HG02943 (cell line): ENCODE data around the gene ATAD1.
"Not testable (repeated sequence)": the region's sequence is repeated elsewhere in the genome, so short reads cannot be mapped to it uniquely, and the experiment has no call there.

Experiments used
- ATAC-seq: cut with Tn5 transposase; IDR thresholded peaks from one replicate; pipeline ENCODE4 v1.9.1; 2021; ENCODE audit warnings: mild to moderate bottlenecking, low read depth, moderate library complexity; ENCODE audit not compliant: unreplicated experiment

ATAD1 gene

GRCh38 chr10:87817609-87818504 is at the start of gene ATAD1:
Gene ATAD1, minus strand, starts transcription at chr10:87818226. Its CDS starts 3,627 bp downstream, at chr10:87814599.
- ATAC-seq: peak; percentile 76

- no peak for ATAC-seq
These were observed 49.4 kb upstream of the ATAD1 start for GRCh38 chr10:87867453-87867852.

- no peak for ATAC-seq
These were observed 48.5 kb upstream of the ATAD1 start for GRCh38 chr10:87866412-87866974.

- no peak for ATAC-seq
These were observed 47.3 kb upstream of the ATAD1 start for GRCh38 chr10:87865241-87865881.

DNA sequence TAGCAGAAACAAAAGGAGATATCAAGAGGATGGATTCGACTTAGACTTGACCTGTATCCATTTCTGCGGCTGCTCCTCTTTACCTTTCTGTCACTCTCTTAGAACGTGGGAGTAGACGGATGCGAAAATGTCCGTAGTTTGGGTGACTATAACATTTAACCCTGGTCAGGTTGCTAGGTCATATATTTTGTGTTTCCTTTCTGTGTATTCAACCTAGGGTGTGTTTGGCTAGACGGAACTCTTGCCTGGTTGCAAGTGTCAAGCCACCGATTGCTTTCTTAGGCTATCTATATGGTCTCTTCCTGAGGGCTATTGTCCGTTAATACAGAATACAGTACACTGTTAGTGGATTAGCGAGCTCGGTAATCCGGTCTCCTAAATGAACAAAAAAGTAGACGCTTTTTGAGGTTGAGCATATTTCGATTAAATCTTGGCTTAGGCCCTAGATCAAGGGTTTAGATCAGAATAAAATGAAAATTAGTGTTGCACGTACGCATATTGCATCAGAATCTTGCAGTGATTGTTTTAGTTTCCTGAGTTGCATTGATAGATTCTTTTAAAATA is 46.6 kb upstream of the ATAD1 start:
- ATAC-seq: no peak

GRCh38 chr10:87863951-87864495 is 46.0 kb upstream of the ATAD1 start:
- not testable (repeated sequence) for ATAC-seq

DNA sequence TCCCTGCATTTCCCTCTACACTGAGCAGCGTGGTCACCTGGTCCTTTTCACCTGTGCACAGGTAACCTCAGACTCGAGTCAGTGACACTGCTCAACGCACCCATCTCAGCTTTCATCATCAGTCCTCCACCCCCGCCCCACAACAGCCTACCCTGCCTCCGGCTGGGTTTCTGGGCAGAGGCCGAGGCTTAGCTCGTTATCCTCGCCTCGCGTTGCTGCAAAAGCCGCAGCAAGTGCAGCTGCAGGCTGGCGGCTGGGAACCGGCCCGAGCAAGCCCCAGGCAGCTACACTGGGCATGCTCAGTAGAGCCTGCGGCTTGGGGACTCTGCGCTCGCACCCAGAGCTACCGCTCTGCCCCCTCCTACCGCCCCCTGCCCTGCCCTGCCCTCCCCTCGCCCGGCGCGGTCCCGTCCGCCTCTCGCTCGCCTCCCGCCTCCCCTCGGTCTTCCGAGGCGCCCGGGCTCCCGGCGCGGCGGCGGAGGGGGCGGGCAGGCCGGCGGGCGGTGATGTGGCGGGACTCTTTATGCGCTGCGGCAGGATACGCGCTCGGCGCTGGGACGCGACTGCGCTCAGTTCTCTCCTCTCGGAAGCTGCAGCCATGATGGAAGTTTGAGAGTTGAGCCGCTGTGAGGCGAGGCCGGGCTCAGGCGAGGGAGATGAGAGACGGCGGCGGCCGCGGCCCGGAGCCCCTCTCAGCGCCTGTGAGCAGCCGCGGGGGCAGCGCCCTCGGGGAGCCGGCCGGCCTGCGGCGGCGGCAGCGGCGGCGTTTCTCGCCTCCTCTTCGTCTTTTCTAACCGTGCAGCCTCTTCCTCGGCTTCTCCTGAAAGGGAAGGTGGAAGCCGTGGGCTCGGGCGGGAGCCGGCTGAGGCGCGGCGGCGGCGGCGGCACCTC is 45.3 kb upstream of the ATAD1 start, which contains the start of the genes KLLN and PTEN:
Gene KLLN (minus strand): TSS at position 481 of the 891 bp plus-strand sequence. CDS start 1,046 bp downstream, outside the sequence.
Gene PTEN (plus strand): TSS at position 573 of the 891 bp plus-strand sequence. CDS start 845 bp downstream, outside the sequence.
- no peak for ATAC-seq

DNA sequence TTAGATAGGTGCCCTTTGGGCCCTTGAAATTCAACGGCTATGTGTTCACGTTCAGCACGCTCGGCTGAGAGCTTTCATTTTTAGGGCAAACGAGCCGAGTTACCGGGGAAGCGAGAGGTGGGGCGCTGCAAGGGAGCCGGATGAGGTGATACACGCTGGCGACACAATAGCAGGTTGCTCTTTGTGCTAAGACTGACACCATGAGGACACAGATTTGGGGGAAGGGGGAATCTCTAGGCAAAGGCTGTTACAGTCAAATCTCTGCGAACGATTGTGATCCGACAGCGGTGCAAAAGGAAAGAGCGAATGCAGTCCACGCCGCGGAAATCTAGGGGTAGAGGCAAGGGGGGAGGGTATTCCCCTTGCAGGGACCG is 44.6 kb upstream of the ATAD1 start:
- ATAC-seq: no peak

DNA sequence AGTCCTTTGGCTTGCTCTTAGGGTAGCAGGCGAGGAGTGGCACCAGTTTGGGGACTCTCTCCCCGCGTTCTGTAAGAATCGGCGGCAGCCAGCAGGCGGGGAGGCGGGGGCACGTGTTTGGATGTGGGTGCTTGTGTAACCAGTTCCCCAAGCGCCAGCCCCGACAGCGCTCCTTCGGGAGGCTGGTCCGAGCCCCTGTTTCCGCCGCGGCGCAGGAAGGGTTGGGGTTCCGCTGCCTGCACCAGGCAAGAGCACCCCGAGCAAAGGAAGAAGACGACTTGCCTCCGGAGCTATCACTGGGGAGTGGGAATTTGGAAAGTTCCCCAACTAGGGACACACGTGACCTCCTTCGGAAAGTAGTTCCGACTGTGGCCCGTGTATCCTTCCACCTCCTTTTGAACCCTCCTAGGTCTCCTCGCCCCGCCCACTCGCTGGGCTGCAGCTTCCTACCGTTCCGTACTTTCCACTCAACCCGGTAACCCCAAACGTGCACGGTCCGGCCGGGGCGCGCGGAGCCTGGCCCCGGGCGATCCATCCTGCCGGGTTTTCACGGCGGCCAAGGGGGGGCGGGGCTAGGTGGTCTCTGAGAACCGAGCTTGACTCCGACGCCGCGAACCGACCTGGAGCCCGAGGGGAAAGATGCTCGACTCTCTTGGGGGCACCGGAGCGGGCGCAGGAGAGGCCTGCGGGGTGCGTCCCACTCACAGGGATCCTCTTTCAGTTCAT is 44.1 kb upstream of the ATAD1 start:
- ATAC-seq: peak; percentile 45

- no peak for ATAC-seq
These were observed 43.5 kb upstream of the ATAD1 start for GRCh38 chr10:87861566-87861952.

DNA sequence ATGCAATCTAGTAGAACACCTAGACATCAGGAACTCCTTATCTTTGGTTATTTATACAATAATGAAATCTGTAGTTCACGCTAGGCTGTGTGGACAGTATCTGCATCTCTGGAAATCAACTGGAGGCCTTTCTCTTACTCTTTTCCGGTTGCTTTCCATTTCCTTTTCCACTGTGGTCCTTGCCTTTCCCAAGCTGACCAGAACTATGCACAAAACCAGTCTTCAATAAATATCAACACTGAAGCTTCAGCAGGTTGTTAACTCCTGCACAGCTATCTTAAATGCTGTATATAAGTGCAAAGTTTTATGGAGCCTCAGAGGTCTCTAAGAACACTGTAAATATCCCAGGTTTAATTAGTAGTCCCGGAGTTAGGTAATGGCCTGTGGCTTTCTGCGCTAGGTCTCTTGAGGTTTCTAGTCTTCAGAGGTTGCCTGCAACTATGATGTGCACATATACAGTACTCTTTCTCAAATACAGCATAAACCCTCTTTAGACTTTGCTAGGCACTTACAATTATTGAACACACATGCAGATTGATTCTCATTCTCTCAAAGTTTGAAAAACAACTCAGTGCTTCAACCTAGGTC is 42.9 kb upstream of the ATAD1 start:
- no peak for ATAC-seq

DNA sequence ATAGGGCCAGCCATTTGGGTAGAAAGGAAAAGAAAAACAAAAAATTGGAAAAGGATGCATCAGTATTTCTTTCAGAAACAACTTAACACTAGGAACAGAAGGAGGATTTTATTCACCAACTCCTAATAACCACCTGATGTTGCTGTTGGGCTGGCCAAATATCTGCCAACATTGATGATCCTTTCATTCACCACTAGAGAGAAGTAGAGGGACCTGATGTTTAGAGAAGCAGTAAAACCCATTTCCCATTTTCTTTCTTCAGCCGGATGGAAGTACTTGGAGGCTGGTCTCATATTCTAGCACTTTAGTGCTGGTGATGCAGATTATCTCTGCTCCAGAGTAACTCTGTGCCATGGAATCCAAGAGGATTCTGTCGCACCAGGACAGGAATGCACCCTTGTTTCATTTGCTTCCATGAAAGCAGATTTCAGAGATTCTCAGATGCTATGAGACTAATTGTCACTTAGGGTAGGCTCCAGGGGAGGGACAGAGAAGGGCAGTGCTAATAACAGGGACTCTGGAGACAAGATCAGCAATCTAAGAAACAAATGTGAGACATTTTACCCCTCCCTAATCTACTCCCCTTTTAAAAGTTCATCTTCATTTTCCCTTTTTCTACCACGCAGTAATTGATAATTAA is 42.2 kb upstream of the ATAD1 start:
- no peak for ATAC-seq

GRCh38 chr10:87855665-87856064 is 37.6 kb upstream of the ATAD1 start:
- ATAC-seq: not testable (repeated sequence)

GRCh38 chr10:87855247-87855646 is 37.2 kb upstream of the ATAD1 start:
- ATAC-seq: not testable (repeated sequence)

- ATAC-seq: no peak
These were observed 34.1 kb upstream of the ATAD1 start for GRCh38 chr10:87852089-87852488.

GRCh38 chr10:87850742-87851205 is 32.7 kb upstream of the ATAD1 start:
- ATAC-seq: no peak

GRCh38 chr10:87849001-87849400 is 31.0 kb upstream of the ATAD1 start:
- ATAC-seq: no peak

DNA sequence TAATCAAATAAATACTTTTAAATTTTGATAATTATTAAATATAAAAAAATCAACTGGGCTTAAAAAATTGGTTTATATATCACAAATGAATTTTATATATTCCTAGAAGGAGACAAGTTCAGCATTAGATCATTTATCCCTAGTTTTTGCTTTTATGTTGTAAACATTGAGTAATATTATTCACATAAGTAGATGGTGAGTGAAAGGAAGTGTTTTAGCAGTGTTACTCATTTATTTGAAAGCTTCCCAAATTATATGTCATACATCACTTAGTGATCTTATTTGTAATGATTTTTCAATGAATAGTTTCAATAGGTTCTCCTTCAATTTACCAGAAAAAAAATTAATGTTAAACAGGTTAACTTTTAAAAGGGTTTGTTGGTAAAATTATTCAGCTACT is 29.5 kb upstream of the ATAD1 start:
- ATAC-seq: no peak
